DOHH2 (cell line): ENCODE results near the gene MEGF11.

Experiments used
- CTCF ChIP-seq: fragments of 200-600 bp; sonication (generic); IDR thresholded peaks from one replicate; pipeline ENCODE4 v1.5.1; 2014; ENCODE audit warnings: antibody characterized with exemption, mild to moderate bottlenecking, low read depth, low read length; ENCODE audit not compliant: poor library complexity, severe bottlenecking
- EZH2phosphoT487 ChIP-seq: fragments of 200-600 bp; sonication (generic); IDR thresholded peaks from 2 replicates; pipeline ENCODE4 v1.6.1; 2017; ENCODE audit warnings: borderline replicate concordance, mild to moderate bottlenecking, antibody characterized with exemption, low read length, moderate library complexity, mixed read lengths

GRCh38 chr15:66021496-66022162, 231.9 kb downstream of the MEGF11 start:
- no peak for TF ChIP-seq CTCF
- TF ChIP-seq EZH2phosphoT487, result no peak
